K562 (cell line): ENCODE data around the gene RALGAPA2. TPM values are rescaled to one million over a fixed set of nuclear protein-coding genes. Genes with fewer than 3 reads are reported as not detected.

ENCODE experiments used
- ATAC-seq: fragments of 200-7000 bp; cut with Tn5 transposase; 3 replicates; pipeline ENCODE4 v1.9.1; 2020; ENCODE audit warnings: moderate library complexity
- BruUV-seq: library from RNA; stranded (reverse); fragments of 400-500 nt; replicated peaks from 2 replicates; lab custom pipeline; 2021; lab: Mats Ljungman, UMichigan
- CTCF ChIA-PET: fragments of 300-600 bp; formaldehyde crosslinking; extraction: SDS; loops from one replicate; lab custom pipeline; 2021; ENCODE audit warnings: low intra/inter-chr PET ratio; lab: Yijun Ruan, JAX
- POLR2A ChIA-PET: fragments of 300-600, 350-650 bp; sonication (Branson Sonifier 250); formaldehyde crosslinking; extraction: SDS; loops from one replicate; lab custom pipeline; 2021; ENCODE audit warnings: antibody characterized with exemption, inconsistent platforms; lab: Yijun Ruan, JAX
- DNase-seq, 4 experiments: peaks; one replicate each; pipeline versions ENCODE4 v3.0.0 to v3.0.0-alpha.2; 2011 to 2018; ENCODE audit warnings: low spot score in 3 of 4, mixed read lengths in 3 of 4; ENCODE audit errors: extremely low read depth in 1 of 4
- FAIRE-seq: peaks from 2 replicates; lab custom pipeline; 2011; peaks lifted over from hg19 to GRCh38; lab: Jason Lieb, UNC
- H2AFZ ChIP-seq: 2 replicates; pipeline ENCODE4 v1.6.0; 2011; ENCODE audit warnings: low read depth, low read length, control low read depth, inconsistent platforms
- H3K27ac ChIP-seq: fragments of 200-600 bp; 3 replicates; pipeline ENCODE4 v1.8.0; 2011; ENCODE audit warnings: low read depth, mild to moderate bottlenecking, control low read depth, inconsistent platforms, low read length, moderate library complexity, mixed read lengths; ENCODE audit errors: extremely low read depth
- H3K27me3 ChIP-seq, 2 experiments: fragments of 300-600 bp in 1 of 2; 2 replicates in 1 of 2; 3 replicates in 1 of 2; pipeline versions ENCODE4 v1.6.0 to v1.8.0; 2011; ENCODE audit warnings: inconsistent platforms in 2 of 2, low read length in 2 of 2, mild to moderate bottlenecking in 1 of 2, mixed read lengths in 1 of 2, moderate library complexity in 1 of 2; ENCODE audit not compliant: control insufficient read depth in 2 of 2, insufficient read depth in 2 of 2
- H3K36me3 ChIP-seq: fragments of 300-600 bp; 3 replicates; pipeline ENCODE4 v1.8.0; 2011; ENCODE audit warnings: mild to moderate bottlenecking, low read length, inconsistent platforms; ENCODE audit not compliant: control insufficient read depth, insufficient read depth
- H3K4me1 ChIP-seq, 2 experiments: fragments of 200-600 bp in 1 of 2; replicated peaks in 1 of 2; 2 replicates in 1 of 2; 3 replicates in 1 of 2; pipeline versions ENCODE4 v1.5.1 to v1.8.0; 2011; ENCODE audit warnings: inconsistent platforms in 2 of 2, low read length in 2 of 2, mild to moderate bottlenecking in 1 of 2, mixed read lengths in 1 of 2, moderate library complexity in 1 of 2; ENCODE audit not compliant: control insufficient read depth in 2 of 2, insufficient read depth in 2 of 2
- H3K4me2 ChIP-seq: 2 replicates; pipeline ENCODE4 v1.6.1; 2011; ENCODE audit warnings: low read length, control low read depth, inconsistent platforms, mixed read lengths; ENCODE audit not compliant: insufficient read depth
- H3K4me3 ChIP-seq: fragments of 200-600 bp; sonication (generic), shearing (Covaris generic); 2 replicates; pipeline ENCODE4 v1.5.1; 2016; ENCODE audit warnings: control low read depth, inconsistent platforms
- H3K79me2 ChIP-seq: fragments of 200-600 bp; 3 replicates; pipeline ENCODE4 v1.8.0; 2011; ENCODE audit warnings: low read length, inconsistent platforms; ENCODE audit not compliant: control insufficient read depth, insufficient read depth
- H3K9ac ChIP-seq, 2 experiments: 2 replicates each; pipeline versions ENCODE4 v1.6.0 to v1.6.1; 2011; ENCODE audit warnings: low read depth in 2 of 2, low read length in 2 of 2, control low read depth in 1 of 2, inconsistent platforms in 1 of 2, mild to moderate bottlenecking in 1 of 2, mixed read lengths in 1 of 2; ENCODE audit not compliant: insufficient read depth in 1 of 2
- H3K9me1 ChIP-seq: one replicate; pipeline ENCODE4 v1.6.0; 2011; ENCODE audit warnings: inconsistent platforms, mild to moderate bottlenecking, low read length, moderate library complexity; ENCODE audit not compliant: control insufficient read depth, insufficient read depth
- H3K9me3 ChIP-seq: replicated peaks from 2 replicates; pipeline ENCODE4 v1.5.1; 2011; ENCODE audit warnings: low read depth, low read length, inconsistent platforms; ENCODE audit not compliant: control insufficient read depth, insufficient read depth
- H4K20me1 ChIP-seq: replicated peaks from 2 replicates; pipeline ENCODE4 v1.6.1; 2011; ENCODE audit warnings: low read length, inconsistent platforms, mixed read lengths; ENCODE audit not compliant: control insufficient read depth, insufficient read depth
- AFF4 ChIP-seq: sonication (generic); formaldehyde crosslinking; IDR thresholded peaks from 2 replicates; pipeline ENCODE4 v1.8.0; 2023; ENCODE audit warnings: mild to moderate bottlenecking, missing genetic modification reagents
- EGR1 ChIP-seq: fragments of 450-650 bp; conservative IDR thresholded peaks from 2 replicates; pipeline ENCODE4 v1.6.1; 2017; ENCODE audit warnings: mild to moderate bottlenecking
- FOXJ2 ChIP-seq: fragments of 200-800 bp; sonication (Bioruptor generic); IDR thresholded peaks from 2 replicates; pipeline ENCODE4 v1.6.1; 2016; ENCODE audit warnings: missing genetic modification characterization, missing compliant biosample characterization
- KLF10 ChIP-seq: fragments of 250-450 bp; sonication (Bioruptor Pico); IDR thresholded peaks from 2 replicates; pipeline ENCODE4 v1.6.1; 2021; ENCODE audit warnings: matching md5 sums
- MBD1 ChIP-seq: fragments of 250-450 bp; sonication (Bioruptor Pico); IDR thresholded peaks from 2 replicates; pipeline ENCODE4 v1.8.0; 2022; ENCODE audit warnings: inconsistent platforms
- MED1 ChIP-seq: sonication (generic); formaldehyde crosslinking; IDR thresholded peaks from 2 replicates; pipeline ENCODE4 v1.8.1; 2023; ENCODE audit warnings: missing genetic modification reagents, borderline replicate concordance
- NR2F6 ChIP-seq: fragments of 450-650 bp; formaldehyde crosslinking; IDR thresholded peaks from 2 replicates; pipeline ENCODE4 v1.4.0; 2020; ENCODE audit warnings: mild to moderate bottlenecking
- POLR2H ChIP-seq: IDR thresholded peaks from 2 replicates; pipeline ENCODE4 v1.6.1; 2016; ENCODE audit warnings: missing genetic modification characterization, low read depth, mild to moderate bottlenecking, control low read depth, missing compliant biosample characterization, moderate library complexity
- SAP30 ChIP-seq: fragments of 200-600 bp; sonication (generic); IDR thresholded peaks from 2 replicates; pipeline ENCODE4 v1.6.1; 2012; ENCODE audit warnings: borderline replicate concordance, low read depth, mild to moderate bottlenecking, moderate library complexity, low read length, control low read depth, inconsistent platforms; ENCODE audit not compliant: insufficient read depth, poor library complexity, severe bottlenecking
- YY1 ChIP-seq, 3 experiments: IDR thresholded peaks; 2 replicates each; pipeline ENCODE4 v1.6.1; 2011; ENCODE audit warnings: low read length in 2 of 3, mild to moderate bottlenecking in 2 of 3, moderate library complexity in 2 of 3, borderline replicate concordance in 1 of 3, control low read depth in 1 of 3, low read depth in 1 of 3; ENCODE audit not compliant: insufficient read depth in 3 of 3, insufficient replicate concordance in 2 of 3, control insufficient read depth in 1 of 3, insufficient read length in 1 of 3; ENCODE audit errors: extremely low read depth in 1 of 3
- ZNF507 ChIP-seq: conservative IDR thresholded peaks from 2 replicates; pipeline ENCODE4 v1.6.1; 2017; ENCODE audit warnings: missing genetic modification characterization, missing compliant biosample characterization
- WGBS: fragments of 100-300 bp; shearing (Covaris generic); methylation state at CpG from one replicate; pipeline ENCODE4 v1.1.6; 2016; ENCODE audit warnings: low coverage, mixed read lengths; ENCODE audit not compliant: insufficient coverage; ENCODE audit errors: missing lambda C conversion rate; 5-methylcytosine and 5-hydroxymethylcytosine counted together
- in situ Hi-C: fragments of 300-500 bp; cut with MboI; formaldehyde crosslinking; loops from 4 replicates; pipeline ENCODE4 v1.15.0; 2018; ENCODE audit warnings: inconsistent platforms, mixed read lengths
- intact Hi-C: fragments of 100-400 bp; cut with micrococcal nuclease; formaldehyde crosslinking; loops from 2 replicates; pipeline ENCODE4 v1.14.2; 2022
- polyA plus RNA-seq, 8 experiments: library from polyadenylated mRNA; depleted of rRNA in 4 of 8; stranded (reverse) in 5 of 8; unstranded in 3 of 8; fragments of >200 nt; fragmentation: Nextera tagmentation in 2 of 8; fragmentation: Illumina TruSeq in 1 of 8; extraction: Ambion mirVana in 2 of 8; extraction: Trizol in 1 of 8; gene quantifications; 2 replicates each; pipeline versions ENCODE4 v1.2.1 to v1.2.3, GENCODE V29; 2011 to 2014; ENCODE audit warnings: inconsistent platforms in 1 of 8, missing spikeins in 1 of 8
- total RNA-seq, 7 experiments: library from RNA; depleted of rRNA in 6 of 7; stranded (reverse); fragments of >200 nt in 6 of 7; fragmentation: Illumina TruSeq in 2 of 7; extraction: Trizol in 2 of 7; gene quantifications; 2 replicates each; pipeline versions ENCODE4 v1.2.1 to v1.2.3, GENCODE V29; 2011 to 2021; ENCODE audit warnings: low replicate concordance in 1 of 7

Gene RALGAPA2
- total and polyA plus RNA-seq, 9 of the 15 experiments (the other 6 are each of a cell fraction or from before 2014, with no cell fraction given) = 0.35 to 2.7 (median 1.4) TPM

- Histone ChIP-seq H3K9me3 (no peaks in the 10 kb centered on the region), H3K9me1 (no peaks in the 10 kb centered on the region), H3K27ac (no peak overlapping the region), H3K4me2 (no peak overlapping the region), H3K79me2 (no peaks in the 10 kb centered on the region), H3K4me1 (no peaks in the 10 kb centered on the region; a peak in 1 of 5 replicates), H3K4me3 (no peak overlapping the region), H3K36me3 (no peaks in the 10 kb centered on the region), H3K9ac (no peak overlapping the region), H3K27me3 (no peaks in the 10 kb centered on the region), H4K20me1 (no peaks in the 10 kb centered on the region), H2AFZ (no peak overlapping the region)
- WGBS = 75% methylated on average over 1 of the region's 1 CpG
- intact Hi-C loops (no loop called here), in situ Hi-C loops (no loop called here)
- FAIRE-seq (no peak), DNase-seq (no peak), ATAC-seq (no peak)
- no TSS peak for BruUV-seq
- ChIA-PET POLR2A (no interaction called here), CTCF (no interaction called here)
- TF ChIP-seq MED1 (no peak), POLR2H (tag) (no peak), AFF4 (CRISPR knock-in tag) (no peak), YY1 (IDR thresholded peaks at IDR 0.05; ENCODE audit: borderline replicate concordance in 1 of 3, control insufficient read depth in 1 of 3, extremely low read depth in 1 of 3, insufficient read depth in 3 of 3, insufficient read length in 1 of 3, insufficient replicate concordance in 2 of 3, low read depth in 1 of 3, low read length in 2 of 3) (no peak), MBD1 (CRISPR knock-in tag) (no peak), ZNF507 (tag) (no peak), FOXJ2 (tag) (no peak), NR2F6 (CRISPR knock-in tag) (no peak), KLF10 (no peak), SAP30 (no peak), EGR1 (no peak)
These were observed 7.7 kb upstream of the RALGAPA2 start for GRCh38 chr20:20720158-20720557.
